GM12878 (cell line): ENCODE results near the gene CIAO2A. TPM values are rescaled to one million over a fixed set of nuclear protein-coding genes. Genes with fewer than 3 reads are reported as not detected.

Source experiments
- ATF7 ChIP-seq: fragments of 450-650 bp; IDR thresholded peaks from 2 replicates; pipeline ENCODE4 v1.6.1; 2016; ENCODE audit warnings: low read depth, mild to moderate bottlenecking
- CREB1 ChIP-seq: IDR thresholded peaks from 2 replicates; pipeline ENCODE4 v1.6.1; 2012; ENCODE audit warnings: low read depth, mild to moderate bottlenecking, inconsistent platforms
- CREM ChIP-seq: IDR thresholded peaks from 2 replicates; pipeline ENCODE4 v1.6.1; 2014; ENCODE audit warnings: antibody characterized with exemption, low read depth
- LARP7 ChIP-seq: fragments of 450-650 bp; IDR thresholded peaks from 2 replicates; pipeline ENCODE4 v1.6.1; 2017; ENCODE audit warnings: mild to moderate bottlenecking
- MEF2B ChIP-seq: fragments of 450-650 bp; IDR thresholded peaks from 2 replicates; pipeline ENCODE4 v1.6.1; 2018; ENCODE audit warnings: mild to moderate bottlenecking, moderate library complexity; ENCODE audit not compliant: partially characterized antibody, poor library complexity, severe bottlenecking
- PBX3 ChIP-seq: IDR thresholded peaks from 2 replicates; pipeline ENCODE4 v1.6.1; 2011; ENCODE audit warnings: mild to moderate bottlenecking, low read depth, low read length, moderate library complexity; ENCODE audit not compliant: insufficient replicate concordance
- PKNOX1 ChIP-seq: fragments of 450-650 bp; IDR thresholded peaks from 2 replicates; pipeline ENCODE4 v1.6.1; 2016; ENCODE audit warnings: mild to moderate bottlenecking
- PRDM15 ChIP-seq: fragments of 450-650 bp; formaldehyde crosslinking; IDR thresholded peaks from 2 replicates; pipeline ENCODE4 v1.4.0; 2020; ENCODE audit warnings: mild to moderate bottlenecking, moderate library complexity
- ZBED1 ChIP-seq: IDR thresholded peaks from 2 replicates; pipeline ENCODE4 v1.6.1; 2016; ENCODE audit warnings: borderline replicate concordance
- polyA plus RNA-seq, 11 experiments: library from polyadenylated mRNA; depleted of rRNA in 4 of 11; unstranded in 6 of 11; stranded (reverse) in 5 of 11; fragments of >200 nt; fragmentation: Nextera tagmentation in 4 of 11; fragmentation: Illumina TruSeq in 1 of 11; extraction: Ambion mirVana in 4 of 11; extraction: Trizol in 1 of 11; gene quantifications; 1 replicate in 1 of 11; 2 replicates in 10 of 11; pipeline versions ENCODE4 v1.2.1 to v1.2.3, GENCODE V29; 2011 to 2016; ENCODE audit warnings: inconsistent platforms in 2 of 11, missing spikeins in 2 of 11, low read depth in 1 of 11
- total RNA-seq, 4 experiments: library from RNA; depleted of rRNA in 3 of 4; stranded (reverse); fragments of >200 nt in 3 of 4; fragmentation: Illumina TruSeq in 1 of 4; extraction: Trizol in 1 of 4; gene quantifications; 2 replicates each; pipeline versions ENCODE4 v1.2.1 to v1.2.3, GENCODE V29; 2013 to 2021

CIAO2A gene
- total and polyA plus RNA-seq, 10 of the 15 experiments (the other 5 are each of a cell fraction or from before 2014, with no cell fraction given): 94.5 to 400 (median 204) TPM

DNA sequence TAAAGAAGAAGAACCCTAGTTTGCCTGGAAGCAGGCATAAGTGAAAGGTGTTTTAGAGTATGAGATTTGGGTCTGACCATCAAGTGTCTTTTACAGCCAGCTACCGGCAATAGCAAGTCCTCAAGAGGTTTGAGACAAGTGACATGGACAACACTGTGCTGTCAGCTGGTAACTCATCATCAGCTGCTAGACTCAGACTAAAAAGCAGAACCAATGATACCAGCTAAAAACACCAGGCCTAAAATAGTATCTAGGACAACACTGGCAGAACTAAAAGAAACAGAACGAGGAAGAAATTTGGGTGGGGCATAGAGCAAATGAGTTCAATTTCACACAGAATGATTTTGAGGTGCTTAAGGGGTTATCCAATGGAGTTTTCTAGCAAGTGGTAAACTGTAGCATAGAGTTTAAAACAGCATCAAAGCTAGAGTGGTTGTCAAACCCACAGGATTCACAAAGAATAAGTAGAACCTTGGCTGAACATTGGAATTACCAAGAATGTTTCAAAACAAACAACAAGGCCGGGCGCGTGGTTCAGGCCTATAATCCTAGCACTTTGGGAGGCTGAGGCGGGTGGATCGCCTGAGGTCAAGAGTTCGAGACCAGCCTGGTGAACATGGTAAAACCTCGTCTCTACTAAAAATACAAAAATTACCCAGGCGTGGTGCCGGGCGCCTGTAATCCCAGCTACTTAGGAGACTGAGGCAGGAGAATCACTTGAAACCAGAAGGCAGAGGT, 3.9 kb downstream of the CIAO2A start (continued):
- TF ChIP-seq PBX3 (peak; percentile 35), CREM (peak; percentile 13; the same call in 1 of the 2 replicates), PKNOX1 (peak; percentile 87), ZBED1 (0 out of 2 replicates have a peak, but pooled peaks have one; percentile 8), CREB1 (peak; percentile 52; the same call in 1 of the 2 replicates), ATF7 (peak; percentile 15; the same call in 1 of the 2 replicates), MEF2B (peak; percentile 86), PRDM15 (CRISPR knock-in tag) (no peak), LARP7 (peak; percentile 38; the same call in 1 of the 2 replicates)
